IMR-90 (cell line): ENCODE measurements around the gene ZBTB39.

Experiments used
- BHLHE40 ChIP-seq: fragments of 150-350 bp; IDR thresholded peaks from 2 replicates; pipeline ENCODE4 v1.6.1; 2016; ENCODE audit warnings: mild to moderate bottlenecking, low read depth, low read length
- CEBPB ChIP-seq: IDR thresholded peaks from 2 replicates; pipeline ENCODE4 v1.6.1; 2012; ENCODE audit warnings: low read depth, low read length, improper control_type of control experiment
- FOS ChIP-seq: fragments of 150-350 bp; IDR thresholded peaks from 2 replicates; pipeline ENCODE4 v1.6.1; 2016; ENCODE audit warnings: low read depth, low read length
- MAFK ChIP-seq: IDR thresholded peaks from 2 replicates; pipeline ENCODE4 v1.6.1; 2012; ENCODE audit warnings: low read depth, low read length, improper control_type of control experiment
- MAZ ChIP-seq: IDR thresholded peaks from 2 replicates; pipeline ENCODE4 v1.6.1; 2012; ENCODE audit warnings: low read depth, mild to moderate bottlenecking, low read length, improper control_type of control experiment, moderate library complexity, borderline replicate concordance
- MXI1 ChIP-seq: IDR thresholded peaks from 2 replicates; pipeline ENCODE4 v1.6.1; 2012; ENCODE audit warnings: low read depth, mild to moderate bottlenecking, low read length, moderate library complexity, borderline replicate concordance
- POLR2A ChIP-seq: IDR thresholded peaks from 2 replicates; pipeline ENCODE4 v1.6.1; 2012; ENCODE audit warnings: mild to moderate bottlenecking, low read depth, low read length
- RAD21 ChIP-seq: IDR thresholded peaks from 2 replicates; pipeline ENCODE4 v1.6.1; 2012; ENCODE audit warnings: low read length, improper control_type of control experiment
- RCOR1 ChIP-seq: IDR thresholded peaks from 2 replicates; pipeline ENCODE4 v1.6.1; 2012; ENCODE audit warnings: mild to moderate bottlenecking, low read length, improper control_type of control experiment; ENCODE audit not compliant: insufficient replicate concordance
- RFX5 ChIP-seq: IDR thresholded peaks from 2 replicates; pipeline ENCODE4 v1.8.0; 2012; ENCODE audit warnings: low read depth, mild to moderate bottlenecking, low read length, moderate library complexity
- SMC3 ChIP-seq: fragments of 150-350 bp; IDR thresholded peaks from 2 replicates; pipeline ENCODE4 v1.6.1; 2016; ENCODE audit warnings: low read depth, mild to moderate bottlenecking, antibody characterized with exemption, low read length, moderate library complexity
- TF ChIP-seq, protein P1 (sequence below): conservative IDR thresholded peaks from 2 replicates; pipeline ENCODE4 v1.5.1; 2012; ENCODE audit warnings: mild to moderate bottlenecking, low read depth, low read length, improper control_type of control experiment
- TF ChIP-seq, protein P2 (sequence below): fragments of 150-350 bp; IDR thresholded peaks from 2 replicates; pipeline ENCODE4 v1.6.1; 2017; ENCODE audit warnings: mild to moderate bottlenecking, antibody characterized with exemption, low read length, low read depth
- TF ChIP-seq, protein P3 (sequence below): fragments of 150-350 bp; IDR thresholded peaks from 2 replicates; pipeline ENCODE4 v1.6.1; 2016; ENCODE audit warnings: low read depth, mild to moderate bottlenecking, low read length, moderate library complexity, borderline replicate concordance

DNA sequence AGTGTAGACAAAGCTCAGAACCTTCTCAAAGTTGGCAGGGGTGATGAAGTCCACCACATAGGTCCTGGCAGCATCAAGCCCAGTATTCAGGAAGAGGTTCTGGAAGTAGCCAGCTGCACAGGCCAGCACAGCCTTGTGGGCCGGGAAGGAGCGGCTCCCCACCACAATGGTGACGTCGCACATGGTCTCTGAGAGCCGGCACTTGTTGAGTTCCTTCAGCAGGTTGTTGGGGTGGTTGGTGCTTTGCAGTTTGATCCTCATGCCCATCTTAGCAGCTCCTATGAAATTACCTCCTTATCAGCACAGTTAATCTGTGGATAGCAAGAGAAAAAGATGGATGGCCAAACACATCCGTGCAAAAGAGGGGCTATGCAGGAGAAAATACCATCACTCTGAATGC, 1.7 kb downstream of the ZBTB39 start:
- no peak for TF ChIP-seq POLR2A
- TF ChIP-seq, protein P1, sequence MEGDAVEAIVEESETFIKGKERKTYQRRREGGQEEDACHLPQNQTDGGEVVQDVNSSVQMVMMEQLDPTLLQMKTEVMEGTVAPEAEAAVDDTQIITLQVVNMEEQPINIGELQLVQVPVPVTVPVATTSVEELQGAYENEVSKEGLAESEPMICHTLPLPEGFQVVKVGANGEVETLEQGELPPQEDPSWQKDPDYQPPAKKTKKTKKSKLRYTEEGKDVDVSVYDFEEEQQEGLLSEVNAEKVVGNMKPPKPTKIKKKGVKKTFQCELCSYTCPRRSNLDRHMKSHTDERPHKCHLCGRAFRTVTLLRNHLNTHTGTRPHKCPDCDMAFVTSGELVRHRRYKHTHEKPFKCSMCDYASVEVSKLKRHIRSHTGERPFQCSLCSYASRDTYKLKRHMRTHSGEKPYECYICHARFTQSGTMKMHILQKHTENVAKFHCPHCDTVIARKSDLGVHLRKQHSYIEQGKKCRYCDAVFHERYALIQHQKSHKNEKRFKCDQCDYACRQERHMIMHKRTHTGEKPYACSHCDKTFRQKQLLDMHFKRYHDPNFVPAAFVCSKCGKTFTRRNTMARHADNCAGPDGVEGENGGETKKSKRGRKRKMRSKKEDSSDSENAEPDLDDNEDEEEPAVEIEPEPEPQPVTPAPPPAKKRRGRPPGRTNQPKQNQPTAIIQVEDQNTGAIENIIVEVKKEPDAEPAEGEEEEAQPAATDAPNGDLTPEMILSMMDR = no peak
- no peak for TF ChIP-seq MXI1
- no peak for TF ChIP-seq BHLHE40
- no peak for TF ChIP-seq MAFK
- TF ChIP-seq RFX5 = no peak
- TF ChIP-seq, protein P2, sequence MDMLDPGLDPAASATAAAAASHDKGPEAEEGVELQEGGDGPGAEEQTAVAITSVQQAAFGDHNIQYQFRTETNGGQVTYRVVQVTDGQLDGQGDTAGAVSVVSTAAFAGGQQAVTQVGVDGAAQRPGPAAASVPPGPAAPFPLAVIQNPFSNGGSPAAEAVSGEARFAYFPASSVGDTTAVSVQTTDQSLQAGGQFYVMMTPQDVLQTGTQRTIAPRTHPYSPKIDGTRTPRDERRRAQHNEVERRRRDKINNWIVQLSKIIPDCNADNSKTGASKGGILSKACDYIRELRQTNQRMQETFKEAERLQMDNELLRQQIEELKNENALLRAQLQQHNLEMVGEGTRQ = no peak
- TF ChIP-seq MAZ = no peak
- no peak for TF ChIP-seq SMC3
- no peak for TF ChIP-seq RAD21
- TF ChIP-seq, protein P3, sequence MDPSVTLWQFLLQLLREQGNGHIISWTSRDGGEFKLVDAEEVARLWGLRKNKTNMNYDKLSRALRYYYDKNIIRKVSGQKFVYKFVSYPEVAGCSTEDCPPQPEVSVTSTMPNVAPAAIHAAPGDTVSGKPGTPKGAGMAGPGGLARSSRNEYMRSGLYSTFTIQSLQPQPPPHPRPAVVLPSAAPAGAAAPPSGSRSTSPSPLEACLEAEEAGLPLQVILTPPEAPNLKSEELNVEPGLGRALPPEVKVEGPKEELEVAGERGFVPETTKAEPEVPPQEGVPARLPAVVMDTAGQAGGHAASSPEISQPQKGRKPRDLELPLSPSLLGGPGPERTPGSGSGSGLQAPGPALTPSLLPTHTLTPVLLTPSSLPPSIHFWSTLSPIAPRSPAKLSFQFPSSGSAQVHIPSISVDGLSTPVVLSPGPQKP = no peak
- TF ChIP-seq RCOR1 = no peak
- no peak for TF ChIP-seq FOS
- no peak for TF ChIP-seq CEBPB
